Iris pigment epithelial cell (primary cell): ENCODE results near the gene PSKH1.
"Not testable (repeated sequence)": the region's sequence is repeated elsewhere in the genome, so short reads cannot be mapped to it uniquely, and the experiment has no call there.

Source experiments
- DNase-seq: peaks from one replicate; pipeline ENCODE4 v3.0.0-alpha.2; 2011; ENCODE audit warnings: low read depth

Gene PSKH1

GRCh38 chr16:67892899-67893742, at the start of gene PSKH1:
Gene PSKH1, plus strand, starts transcription at chr16:67893254. Its CDS starts 15,496 bp downstream, at chr16:67908750.
- peak; percentile 97 for DNase-seq

DNA sequence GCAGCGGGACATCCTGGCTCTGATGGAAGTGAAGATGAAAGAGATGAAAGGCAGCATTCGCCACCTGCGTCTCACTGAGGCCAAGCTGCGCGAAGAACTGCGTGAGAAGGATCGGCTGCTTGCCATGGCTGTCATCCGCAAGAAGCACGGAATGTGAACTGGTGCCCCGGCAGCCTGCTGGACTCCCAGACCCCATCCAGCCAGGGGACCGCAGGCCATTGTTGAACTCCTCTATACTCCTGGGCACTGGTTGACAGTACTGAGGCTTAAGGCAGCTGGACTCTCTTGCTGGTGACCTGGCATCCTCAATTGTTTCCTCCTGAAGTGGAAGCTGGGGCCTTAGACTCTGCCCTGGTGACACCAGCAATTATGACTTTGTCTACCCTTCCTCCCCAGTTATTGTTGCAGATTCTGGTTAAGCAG, 49.7 kb upstream of the PSKH1 start:
- no peak for DNase-seq

GRCh38 chr16:67844497-67844896, 48.6 kb upstream of the PSKH1 start:
- DNase-seq, result peak; percentile 42

DNA sequence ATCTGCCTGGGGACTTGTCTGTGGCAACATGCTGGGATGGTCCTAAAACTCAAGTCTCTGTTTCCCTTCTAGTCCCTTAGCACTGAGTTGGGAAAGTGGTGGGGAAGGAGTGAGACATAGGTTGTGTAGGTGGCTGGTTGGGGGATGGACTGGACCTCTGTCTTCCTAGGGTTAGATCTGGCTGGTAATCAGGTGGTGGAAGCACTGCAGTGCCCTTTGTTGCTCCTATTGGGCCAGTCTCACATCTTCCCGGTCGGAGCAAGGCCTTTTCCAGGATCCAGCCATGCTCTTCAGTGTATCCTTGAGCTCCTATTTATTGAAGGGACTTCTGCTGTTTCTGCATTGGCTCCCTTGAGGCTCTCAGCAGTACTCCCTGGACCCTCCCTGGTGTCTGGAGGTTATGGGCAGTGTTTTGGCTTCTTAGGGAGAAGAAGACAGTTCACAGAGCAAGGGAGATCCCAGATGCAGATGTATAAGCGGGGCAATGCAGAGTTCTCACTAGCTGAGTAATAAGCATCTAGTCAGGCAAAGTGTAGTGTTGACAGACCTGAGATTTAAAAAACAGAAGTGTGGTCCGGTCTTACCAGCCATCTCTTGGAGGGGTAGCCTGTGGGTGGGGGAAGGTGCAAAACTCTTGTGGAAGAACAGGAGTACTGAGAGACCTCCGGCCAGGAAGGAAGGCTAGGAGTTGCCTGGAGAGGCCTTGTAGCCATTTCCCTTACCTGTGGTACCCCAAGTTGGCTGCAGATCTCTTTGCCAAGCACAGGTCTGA, 47.6 kb upstream of the PSKH1 start:
- DNase-seq, result no peak

DNA sequence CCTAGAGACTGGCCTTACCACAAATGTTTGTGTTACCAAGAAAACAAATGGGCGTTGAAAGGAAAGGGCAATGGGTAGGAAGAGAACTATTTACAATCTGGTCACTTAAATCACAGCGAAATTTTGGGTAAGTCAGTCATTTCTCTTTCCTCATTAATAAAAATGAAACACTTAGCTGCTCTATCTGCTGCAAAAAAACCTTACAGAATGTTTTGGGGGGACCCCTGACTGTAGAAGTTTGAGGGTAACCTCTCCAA, 47.1 kb upstream of the PSKH1 start:
- no peak for DNase-seq

GRCh38 chr16:67846320-67847063, 46.6 kb upstream of the PSKH1 start, which contains the start of gene NUTF2:
Gene NUTF2, plus strand, starts transcription at chr16:67846933. Its CDS starts 18,198 bp downstream, at chr16:67865131.
- DNase-seq, result peak; percentile 91

DNA sequence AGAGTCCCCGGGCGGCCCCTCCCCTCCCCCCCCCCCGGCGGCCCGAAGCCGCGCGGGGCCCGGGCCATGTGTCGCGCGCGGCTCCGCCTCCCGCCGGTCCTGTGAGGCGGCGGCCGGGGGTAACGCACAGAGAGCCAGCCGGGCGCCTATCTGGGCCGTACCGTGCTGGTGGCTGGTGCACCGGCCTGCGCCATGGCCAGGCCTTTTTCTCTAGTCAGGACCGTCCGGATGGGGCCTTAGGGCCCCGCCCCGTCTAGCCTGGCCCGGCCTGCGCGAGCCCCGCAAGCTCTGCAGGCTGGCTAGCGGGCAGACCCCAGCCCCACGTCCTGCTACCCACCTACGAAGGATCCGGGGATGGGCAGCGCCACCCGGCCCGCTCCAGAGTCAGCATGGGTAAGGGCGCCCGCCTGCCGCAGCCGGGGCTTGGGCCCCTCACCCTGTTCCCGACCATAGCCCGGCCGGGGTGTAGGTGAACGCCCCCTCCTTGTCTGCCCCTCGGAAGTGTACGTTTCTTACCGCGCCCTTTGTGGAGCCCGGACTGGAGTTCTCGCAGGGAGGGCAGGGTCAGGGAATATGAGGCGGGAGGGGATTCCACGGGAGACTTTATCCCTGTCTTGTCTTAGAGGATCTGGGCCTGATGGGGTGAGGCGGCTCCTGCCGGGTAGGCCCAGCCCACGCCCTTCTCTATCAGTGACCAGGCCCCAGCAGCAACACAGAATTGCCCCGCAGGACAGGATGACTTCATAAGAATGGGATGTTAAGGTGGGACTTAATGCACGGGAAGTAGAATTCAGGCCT, 45.8 kb upstream of the PSKH1 start, which contains the start of gene CENPT:
TSS of gene CENPT (minus strand) at position 630 of the 798 bp plus-strand sequence. CDS start 13,834 bp downstream, outside the sequence.
- peak; percentile 80 for DNase-seq

- DNase-seq, result no peak
Measured at GRCh38 chr16:67848118-67848517, 44.9 kb upstream of the PSKH1 start.

GRCh38 chr16:67853670-67854069, 39.4 kb upstream of the PSKH1 start:
- no peak for DNase-seq

GRCh38 chr16:67855789-67856188, 37.3 kb upstream of the PSKH1 start:
- no peak for DNase-seq

DNA sequence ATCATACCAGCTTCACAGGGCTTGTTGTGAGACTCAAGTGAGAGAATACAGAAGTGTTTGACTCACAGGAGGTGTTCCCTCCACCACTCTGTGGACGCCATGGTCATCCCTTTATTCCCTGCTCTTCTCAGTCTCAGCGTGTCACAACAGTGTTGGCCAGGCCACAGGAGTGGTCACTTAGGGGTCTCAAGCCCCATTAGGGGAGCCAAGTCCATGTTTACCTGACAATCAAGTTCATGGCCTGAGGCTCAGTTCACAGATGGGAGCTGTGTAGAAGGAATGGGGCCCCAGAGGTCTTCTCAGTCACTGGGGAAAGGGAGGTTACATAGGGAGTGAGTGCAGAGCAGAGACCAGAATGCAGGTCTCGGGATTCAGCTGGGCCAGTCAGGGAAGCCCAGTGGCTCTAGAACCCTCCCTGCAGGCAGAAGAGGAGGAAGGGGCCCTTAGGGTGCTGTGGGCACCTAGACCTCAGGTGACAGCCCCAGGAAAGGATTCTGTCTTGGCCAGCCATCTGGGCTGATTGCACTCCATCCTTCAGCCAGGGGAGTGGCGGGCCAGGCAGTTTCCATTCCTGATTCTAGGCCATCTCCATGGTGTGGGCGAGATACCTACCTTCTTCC, 36.0 kb upstream of the PSKH1 start:
- DNase-seq, result no peak

GRCh38 chr16:67857547-67858233, 35.4 kb upstream of the PSKH1 start:
- DNase-seq, result peak; percentile 97

DNA sequence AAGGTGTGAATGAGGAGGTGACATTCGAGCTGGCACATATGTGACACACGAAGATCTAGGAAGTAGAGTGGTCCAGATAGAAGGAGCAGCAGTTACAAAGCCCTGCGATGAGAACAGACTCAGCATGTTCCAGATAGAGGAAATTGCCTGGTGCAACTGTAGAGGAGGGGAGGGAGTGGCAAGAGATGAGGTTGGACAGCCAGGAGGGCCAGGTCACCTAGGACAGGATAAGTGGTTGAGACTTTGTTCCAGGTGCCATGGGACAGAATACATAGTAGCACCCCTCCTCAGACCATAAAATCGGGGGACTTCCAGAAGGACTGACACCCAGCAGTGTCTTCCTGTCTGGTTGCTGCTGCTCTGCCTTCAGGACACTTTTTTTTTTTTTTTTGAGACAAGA, 34.6 kb upstream of the PSKH1 start:
- DNase-seq, result no peak

DNA sequence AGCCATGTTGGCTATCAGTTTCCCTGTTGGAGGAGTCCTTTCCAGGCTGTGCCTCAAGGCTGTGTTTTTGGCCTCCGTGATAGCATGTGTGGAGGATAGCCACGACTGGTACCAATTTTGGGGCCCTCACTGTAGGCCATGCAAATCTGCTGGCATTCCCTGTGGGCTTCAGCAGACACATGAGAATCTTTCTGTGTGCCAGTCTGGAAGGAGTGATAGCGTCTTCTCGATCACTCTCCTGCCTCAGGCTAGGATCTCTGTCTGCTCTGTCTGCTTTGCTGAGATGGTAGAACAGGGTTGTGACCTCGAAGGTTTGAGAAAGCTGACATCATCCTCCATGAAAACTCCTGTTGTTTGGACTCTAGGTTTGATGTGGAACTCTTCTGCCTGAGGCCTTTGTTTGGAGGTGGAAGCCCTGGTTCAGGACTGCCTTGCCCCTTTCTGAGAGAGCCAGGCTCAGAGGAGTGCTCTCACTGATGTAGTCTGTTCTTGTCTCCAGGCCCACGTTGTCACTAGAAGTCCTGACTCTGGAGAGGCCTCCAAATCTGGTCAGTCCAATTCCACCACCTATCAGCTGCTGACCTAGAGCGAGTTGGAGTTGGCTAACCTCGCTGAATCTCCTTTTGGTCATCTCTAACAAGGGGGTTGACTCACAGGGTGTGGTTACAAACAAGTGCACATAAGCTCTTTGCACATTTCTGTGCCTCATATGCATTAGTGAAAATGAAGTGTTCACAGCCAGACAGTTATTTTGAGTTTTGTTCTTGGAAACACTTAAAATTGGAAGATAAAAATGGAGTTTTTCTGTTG, 32.3 kb upstream of the PSKH1 start:
- DNase-seq, result peak; percentile 69

DNA sequence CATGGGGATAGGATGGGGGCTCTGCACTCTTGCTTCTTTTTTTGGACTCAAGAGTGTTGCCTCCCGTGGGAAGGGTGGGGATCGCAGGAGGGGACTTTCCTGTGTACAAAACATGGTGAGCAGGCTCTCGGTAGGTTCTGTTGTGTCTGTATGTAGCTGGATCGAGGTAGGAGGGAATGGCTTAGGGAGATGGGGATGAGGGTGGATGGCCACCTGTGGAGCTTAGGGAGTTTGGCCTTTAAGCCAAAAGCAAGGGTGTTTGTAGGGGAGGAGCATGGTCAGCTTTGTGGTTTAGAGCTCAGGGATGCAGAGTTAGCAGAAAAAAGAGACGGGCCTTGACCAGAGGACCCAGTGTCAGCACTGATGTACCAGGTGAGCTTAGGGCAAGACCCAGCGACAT, 31.2 kb upstream of the PSKH1 start:
- DNase-seq, result no peak

- DNase-seq, result peak; percentile 18
Measured at GRCh38 chr16:67862623-67863583, 30.2 kb upstream of the PSKH1 start.

GRCh38 chr16:67864044-67864443, 29.0 kb upstream of the PSKH1 start:
- not testable (repeated sequence) for DNase-seq

- DNase-seq, result no peak
Measured at GRCh38 chr16:67864594-67864993, 28.5 kb upstream of the PSKH1 start.
